HT1080 (cell line): ENCODE results near the gene SFXN5. TPM values are rescaled to one million over a fixed set of nuclear protein-coding genes. Genes with fewer than 3 reads are reported as not detected.
A peak's percentile ranks its signal among the peaks of the same experiment; 100 is the strongest.
"Not testable (repeated sequence)": the region's sequence is repeated elsewhere in the genome, so short reads cannot be mapped to it uniquely, and the experiment has no call there.

Experiments
- DNase-seq: peaks from one replicate; pipeline ENCODE4 v3.0.0-alpha.2; 2015; ENCODE audit warnings: low read depth
- polyA plus RNA-seq, 2 experiments: library from polyadenylated mRNA; depleted of rRNA; stranded (reverse); fragments of >200 nt; gene quantifications; 2 replicates each; pipeline ENCODE4 v1.2.3, GENCODE V29; 2015
- total RNA-seq: library from RNA; depleted of rRNA; stranded (reverse); fragments of >200 nt; shearing (Covaris generic); gene quantifications from 2 replicates; pipeline ENCODE4 v1.2.3, GENCODE V29; 2014; rRNA removed

The SFXN5 gene, protein sequence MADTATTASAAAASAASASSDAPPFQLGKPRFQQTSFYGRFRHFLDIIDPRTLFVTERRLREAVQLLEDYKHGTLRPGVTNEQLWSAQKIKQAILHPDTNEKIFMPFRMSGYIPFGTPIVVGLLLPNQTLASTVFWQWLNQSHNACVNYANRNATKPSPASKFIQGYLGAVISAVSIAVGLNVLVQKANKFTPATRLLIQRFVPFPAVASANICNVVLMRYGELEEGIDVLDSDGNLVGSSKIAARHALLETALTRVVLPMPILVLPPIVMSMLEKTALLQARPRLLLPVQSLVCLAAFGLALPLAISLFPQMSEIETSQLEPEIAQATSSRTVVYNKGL
- total RNA-seq: 10.8 and 13.8 TPM in 2 replicates
- 2.8 and 4.8 TPM in 2 replicates for polyA plus RNA-seq (2015; cell fraction: cytosol; rRNA removed)
- polyA plus RNA-seq (2015; cell fraction: nucleus; rRNA removed): 12.0 and 13.5 TPM in 2 replicates

DNA sequence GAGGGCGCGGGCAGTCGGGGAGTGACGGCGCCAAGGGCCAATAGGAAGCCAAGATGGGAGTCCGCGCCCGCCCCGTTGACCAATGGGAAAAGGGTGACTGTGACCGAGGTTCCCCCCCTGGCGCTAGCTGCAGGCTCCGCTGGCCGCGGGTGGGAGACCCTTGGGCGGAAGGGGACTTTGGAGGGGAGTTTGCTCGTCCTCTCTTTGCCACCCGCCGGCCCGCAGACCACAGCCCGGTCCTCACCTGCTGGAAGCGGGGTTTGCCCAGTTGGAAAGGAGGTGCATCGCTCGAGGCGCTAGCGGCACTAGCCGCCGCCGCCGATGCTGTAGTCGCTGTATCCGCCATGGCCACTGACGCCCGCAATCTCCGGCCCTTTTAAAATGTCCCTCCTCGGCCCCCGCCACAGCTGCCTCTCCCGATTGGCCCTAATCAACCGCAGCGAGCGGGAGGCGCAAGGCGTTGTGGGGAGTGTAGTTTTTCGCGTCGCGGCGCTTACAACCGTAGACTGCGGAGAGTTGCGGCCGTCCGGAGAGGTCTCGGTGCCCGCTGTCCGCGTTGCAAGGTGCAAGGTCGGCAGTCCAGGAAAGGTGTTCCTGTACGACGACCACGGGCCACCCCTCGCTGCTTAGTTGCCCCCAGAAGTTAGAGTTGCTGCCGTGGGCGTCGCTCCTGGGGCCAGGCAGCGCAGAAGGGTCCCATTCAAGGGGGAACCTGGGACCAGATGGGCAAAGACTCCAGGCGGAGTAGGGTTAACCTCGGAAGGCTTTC lies at the start of gene SFXN5:
SFXN5 (minus strand) TSS at position 353 of the 769 bp plus-strand sequence; CDS start at position 346, 7 bp downstream.
- DNase-seq: peak; percentile 97

DNA sequence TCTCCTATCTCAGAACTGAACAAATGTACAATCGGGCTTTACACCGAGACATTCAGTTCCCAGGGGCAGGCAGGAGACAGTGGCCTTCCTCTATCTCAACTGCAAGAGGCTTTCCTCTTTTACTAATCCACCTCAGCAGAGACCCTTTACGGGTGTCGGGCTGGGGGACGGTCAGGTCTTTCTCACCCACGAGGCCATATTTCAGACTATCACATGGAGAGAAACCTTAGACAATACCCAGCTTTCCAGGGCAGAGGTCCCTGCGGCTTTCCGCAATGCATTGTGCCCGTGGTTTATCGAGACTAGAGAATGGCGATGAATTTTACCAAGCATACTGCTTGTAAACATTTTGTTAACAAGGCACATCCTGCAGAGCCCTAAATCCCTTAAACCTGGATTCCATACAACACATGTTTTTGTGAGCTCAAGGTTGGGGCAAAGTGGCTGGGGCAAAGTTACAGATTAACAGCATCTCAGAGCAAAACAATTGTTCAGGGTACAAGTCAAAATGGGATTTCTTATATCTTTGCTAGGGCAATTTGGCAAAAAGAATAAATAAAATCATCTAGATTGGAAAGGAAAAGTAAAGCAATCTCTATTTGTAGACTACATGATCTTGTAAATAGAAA lies 48.2 kb upstream of the SFXN5 start:
- DNase-seq: not testable (repeated sequence)

DNA sequence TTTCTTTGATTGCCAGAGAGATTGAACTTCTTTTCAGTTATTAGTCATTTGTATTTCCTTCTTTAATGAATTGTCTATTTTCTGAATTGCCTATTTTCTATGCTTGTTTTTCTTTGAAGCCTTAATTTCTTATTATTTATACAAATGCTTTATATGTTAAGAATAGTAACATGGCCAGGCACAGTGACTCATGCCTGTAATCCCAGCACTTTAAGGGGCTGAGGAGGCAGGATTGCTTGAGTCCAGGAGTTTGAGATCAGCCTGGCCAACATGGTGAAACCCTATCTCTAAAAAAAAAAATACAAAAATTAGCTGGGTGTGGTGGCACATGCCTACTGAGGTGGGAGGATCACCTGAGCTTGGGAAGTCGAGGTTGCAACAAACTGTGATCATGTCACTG lies 45.9 kb upstream of the SFXN5 start:
- DNase-seq: no peak

DNA sequence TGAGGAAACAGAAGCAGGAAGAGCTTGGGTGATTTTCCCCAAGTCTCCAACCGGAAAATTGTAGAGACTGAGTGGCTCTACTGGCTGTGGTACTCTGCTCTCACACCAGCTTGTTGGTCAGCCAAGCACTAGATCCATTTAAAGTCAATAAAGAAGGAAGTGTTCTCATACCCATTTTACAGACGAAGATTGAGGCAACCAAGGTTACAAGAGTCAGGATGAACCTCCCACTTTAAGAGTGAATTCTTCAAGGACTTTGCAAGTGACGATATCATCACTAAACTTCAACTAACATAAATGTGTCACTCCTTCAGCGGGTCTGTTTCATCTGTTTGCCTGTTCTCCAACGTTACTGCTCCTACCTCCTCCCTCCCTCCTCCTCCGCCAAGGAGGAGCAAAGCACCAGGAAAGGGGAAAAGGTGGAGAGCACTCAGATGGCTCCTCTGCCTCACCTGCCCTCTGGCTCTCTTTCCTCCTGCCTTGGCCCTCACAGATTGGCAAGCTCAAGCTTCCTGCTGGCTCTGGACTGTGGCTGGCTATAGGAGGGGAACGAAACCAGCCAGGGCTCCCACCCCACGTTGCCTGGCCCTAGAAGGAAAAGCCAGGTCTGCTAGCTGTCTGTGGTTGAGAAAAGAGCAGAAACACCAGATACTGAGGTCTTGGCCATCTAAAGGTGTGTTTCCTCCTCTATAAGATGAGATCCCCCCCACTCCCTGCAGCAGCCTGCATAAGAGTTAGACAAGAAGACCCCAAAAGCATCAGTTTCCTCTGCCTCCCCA lies 44.9 kb upstream of the SFXN5 start:
- no peak for DNase-seq

DNA sequence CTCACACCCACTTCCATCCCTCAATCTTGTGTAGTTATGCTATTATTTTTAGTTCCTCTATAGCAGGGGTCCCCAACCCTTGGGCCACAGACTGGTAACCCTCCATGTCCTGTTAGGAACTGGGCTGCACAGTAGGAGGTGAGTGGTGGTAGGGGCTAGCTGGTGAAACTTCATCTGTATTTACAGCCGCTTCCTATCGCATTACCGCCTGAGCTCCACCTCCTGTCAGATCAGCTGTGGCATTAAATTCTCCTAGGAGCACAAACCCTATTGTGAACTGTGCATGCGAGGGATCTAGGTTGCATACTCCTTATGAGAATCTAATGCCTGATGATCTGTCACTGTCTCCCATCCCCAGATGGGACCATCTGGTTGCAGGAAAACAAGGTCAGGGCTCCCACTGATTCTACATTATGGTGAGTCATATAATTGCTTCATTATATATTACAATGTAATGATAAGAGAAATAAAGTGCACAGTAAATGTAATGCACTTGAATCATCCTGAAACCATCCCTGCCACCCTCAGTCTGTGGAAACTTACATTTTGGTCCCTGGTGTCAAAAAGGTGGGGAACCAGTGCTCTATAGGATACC lies 42.9 kb upstream of the SFXN5 start:
- DNase-seq: no peak

DNA sequence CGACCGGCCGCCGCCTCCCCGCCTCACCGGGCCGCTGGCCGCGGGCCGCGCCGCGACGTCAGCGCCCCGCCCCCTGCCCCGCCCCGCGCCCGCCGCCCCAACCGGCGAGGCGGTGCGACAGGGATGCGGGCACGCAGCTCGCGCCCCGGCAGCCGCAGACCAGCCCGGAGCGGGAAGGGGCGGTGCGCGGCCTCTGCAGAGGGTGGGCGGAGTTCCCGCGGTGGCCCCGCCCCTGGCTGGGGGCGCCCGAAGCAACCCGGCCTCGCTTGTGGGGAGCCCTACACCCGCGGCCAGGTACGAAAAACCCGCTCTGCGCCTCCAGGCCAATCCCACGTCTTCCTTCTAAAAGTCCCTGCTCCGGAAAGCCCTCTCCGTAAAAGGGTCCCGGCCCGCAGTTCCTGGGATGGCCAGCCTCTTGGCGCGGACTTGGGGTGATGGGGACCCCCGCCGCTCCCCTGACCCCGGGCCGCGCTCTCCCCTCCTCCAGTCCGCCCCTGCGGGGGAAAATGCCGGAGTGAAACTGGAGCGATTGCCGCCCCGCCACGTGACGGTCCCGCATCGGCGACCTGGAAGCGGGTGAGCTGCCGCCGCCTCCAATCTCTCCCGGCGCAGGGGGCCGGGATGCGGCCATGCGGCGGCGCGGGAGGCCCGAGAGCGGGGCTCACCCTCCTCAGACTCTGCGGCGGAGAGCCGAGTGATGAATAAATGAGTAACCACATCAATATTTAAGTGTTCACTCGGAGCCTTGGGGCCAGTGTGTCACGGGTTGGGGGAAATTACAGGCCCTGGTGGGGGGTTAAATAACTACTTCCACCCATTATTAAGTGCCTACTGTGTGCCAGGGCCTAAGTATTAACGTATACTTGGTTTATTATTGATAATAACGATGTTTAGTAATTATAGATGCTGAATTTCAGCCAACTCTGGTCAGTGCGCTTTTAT lies 41.7 kb upstream of the SFXN5 start, which contains the start of gene RAB11FIP5:
RAB11FIP5 (minus strand) TSS at position 36 of the 942 bp plus-strand sequence. CDS start 171 bp downstream, outside the sequence.
- peak; percentile 79 for DNase-seq

DNA sequence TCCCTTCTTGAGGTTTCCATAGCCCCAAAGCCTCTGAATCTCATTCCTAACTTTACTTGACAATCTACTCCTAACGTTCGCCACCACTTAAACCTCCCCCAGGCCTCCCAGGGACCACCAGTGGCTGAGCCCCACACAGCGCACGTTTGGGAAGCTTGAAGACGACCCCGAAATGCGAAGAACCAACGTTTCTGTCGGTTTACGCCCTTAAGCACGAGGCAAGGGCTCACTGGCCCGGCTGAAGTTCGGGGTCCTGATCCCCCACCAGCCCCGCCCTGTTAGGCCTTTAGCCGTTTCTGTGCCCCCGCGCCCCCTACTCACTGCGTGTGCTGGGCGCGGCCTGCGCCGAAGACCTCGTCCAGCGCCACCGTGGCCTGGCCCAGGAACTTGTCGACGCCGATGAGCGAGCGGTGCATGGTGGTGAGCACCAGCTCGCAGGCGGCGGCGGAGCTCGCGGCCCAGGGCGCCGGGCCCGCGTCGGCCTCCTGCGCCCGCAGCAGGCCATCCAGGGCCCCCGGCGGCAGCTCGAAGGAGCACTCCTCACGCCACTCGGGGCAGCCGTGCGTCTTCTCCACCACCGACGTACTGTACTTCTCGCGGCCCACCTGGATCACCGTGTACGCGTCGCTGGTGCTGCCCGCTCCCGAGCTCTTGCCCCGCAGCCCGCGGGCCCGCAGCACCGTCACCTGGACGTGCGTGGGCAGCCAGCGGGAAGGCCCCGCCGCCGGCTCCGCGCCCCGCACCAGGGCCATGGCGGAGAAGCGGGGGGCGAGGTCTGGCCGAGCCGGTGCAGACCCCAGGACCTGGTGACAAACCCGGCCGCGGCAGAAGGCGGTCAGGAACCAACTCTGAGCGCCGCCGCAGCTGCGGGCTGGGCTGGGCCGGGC lies 40.8 kb upstream of the SFXN5 start:
- DNase-seq: peak; percentile 18

DNA sequence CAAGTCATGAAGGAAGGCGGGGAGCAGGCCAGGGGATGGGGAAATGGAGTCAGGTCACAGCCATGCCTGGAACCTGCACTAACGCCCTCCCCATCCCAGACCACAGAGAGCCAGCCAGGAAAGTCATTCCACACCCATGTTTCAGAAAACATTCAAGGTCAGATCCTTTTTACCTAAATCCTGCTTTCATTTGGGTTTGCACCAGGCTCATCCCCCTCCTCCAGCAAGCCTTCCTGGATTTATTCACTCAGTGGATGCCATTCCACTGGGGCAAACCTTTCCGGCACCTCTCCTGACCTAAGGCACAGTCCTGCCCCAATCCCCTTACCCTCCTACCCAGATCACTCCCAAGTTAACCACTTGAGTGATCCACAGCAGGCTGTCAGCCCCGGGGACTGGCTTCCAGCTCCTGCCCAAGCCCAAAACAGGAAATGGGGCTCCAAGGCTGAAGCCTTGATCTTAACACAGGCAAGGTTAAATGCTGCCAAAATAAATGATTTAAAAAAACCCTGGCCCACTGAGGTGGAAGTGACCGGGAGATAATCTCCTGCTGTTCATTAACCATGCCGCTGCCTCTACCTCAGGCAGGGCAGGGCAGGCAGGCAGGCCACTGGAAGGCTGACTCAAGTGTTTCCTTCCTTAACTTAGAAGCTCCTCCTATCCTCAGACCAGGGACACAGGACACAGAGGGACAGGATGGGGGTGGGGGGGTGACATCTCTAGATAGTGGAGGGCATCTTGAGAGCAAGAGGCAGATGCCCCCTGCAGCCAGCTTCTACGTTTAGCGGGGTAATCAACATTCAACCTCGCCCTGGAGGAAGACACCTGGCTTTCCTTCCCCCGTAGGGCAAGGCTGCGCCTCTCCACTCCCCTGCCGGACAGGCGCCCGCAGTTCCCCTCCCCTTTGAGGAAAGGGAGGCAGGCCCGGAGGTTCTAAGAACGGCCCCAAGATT lies 39.8 kb upstream of the SFXN5 start:
- peak; percentile 74 for DNase-seq

DNA sequence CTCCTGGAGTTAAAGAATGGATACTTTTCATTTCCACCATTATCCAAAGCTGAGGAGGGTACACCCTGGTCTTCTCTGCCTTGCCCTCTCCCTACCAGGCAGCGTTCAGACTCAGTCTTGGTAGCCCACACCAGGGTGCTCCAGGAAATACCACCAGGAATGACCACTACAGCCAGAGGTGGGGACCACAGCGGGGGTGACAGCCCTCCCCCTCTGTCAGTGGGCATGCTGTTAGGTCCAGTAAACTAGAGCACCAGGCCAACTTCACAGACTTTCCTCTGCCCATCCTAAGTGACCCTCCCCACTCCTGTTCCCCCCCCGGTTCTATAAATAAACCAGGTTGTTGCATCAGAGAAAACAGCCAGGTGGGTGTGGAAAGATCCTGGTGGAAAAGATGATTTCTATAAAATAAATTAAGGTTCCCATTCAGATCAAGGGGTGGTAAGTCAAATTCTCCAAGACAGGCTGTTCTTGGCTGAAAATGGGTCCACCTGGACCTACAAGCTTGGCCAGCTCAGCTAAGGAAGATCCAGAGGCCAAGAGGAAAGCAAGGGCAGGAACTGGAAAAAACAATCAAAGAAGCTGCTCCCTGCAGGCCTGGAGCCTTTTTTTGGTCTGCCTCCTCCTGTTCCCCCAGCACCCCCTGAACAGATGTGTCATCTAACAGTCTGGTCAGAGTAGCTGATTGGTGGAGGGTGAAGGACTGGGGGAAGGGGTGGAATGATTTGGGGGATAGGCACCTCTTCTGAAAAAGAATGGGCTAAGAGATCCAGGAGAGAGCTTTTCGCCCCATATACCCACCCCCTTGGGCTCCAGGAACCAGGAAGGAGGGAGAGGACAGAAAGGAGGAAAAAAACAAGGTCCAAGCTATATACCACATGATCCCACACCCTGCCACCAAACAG lies 38.9 kb upstream of the SFXN5 start:
- DNase-seq: peak; percentile 33

DNA sequence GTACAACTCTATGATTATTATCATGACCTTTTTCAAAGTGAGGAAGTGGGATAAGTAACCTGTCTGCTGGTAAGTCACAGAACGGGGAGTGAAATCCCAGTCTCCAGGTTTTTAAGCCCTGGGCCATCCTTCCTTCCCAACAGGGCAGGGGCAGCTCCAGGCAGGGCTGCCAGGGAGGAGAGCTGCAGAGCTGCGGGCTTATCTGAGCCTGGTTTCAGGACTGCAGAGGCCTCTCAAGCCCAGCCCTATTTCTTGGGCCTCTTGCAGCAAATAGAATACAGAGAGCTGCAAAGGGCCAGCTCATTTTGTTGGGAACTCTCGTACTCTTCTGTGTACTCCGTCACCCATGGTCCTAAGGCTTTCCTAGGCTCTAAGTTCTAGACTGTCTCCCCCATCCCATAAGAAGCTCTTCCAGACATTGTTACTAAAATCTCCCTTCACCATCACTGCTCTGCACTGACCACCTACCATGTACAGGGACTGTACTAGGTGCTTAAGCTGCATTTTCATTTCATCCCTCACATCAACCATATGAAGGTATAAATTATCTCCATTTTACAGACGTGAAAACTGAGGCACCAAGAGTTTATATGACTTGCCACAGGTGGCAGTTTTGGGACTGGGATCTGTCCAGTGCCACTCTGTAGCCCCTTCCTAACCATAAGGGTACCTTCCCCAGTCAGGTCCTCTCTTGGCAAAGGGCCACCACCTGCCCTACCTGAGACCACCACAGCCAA lies 38.1 kb upstream of the SFXN5 start:
- no peak for DNase-seq

DNA sequence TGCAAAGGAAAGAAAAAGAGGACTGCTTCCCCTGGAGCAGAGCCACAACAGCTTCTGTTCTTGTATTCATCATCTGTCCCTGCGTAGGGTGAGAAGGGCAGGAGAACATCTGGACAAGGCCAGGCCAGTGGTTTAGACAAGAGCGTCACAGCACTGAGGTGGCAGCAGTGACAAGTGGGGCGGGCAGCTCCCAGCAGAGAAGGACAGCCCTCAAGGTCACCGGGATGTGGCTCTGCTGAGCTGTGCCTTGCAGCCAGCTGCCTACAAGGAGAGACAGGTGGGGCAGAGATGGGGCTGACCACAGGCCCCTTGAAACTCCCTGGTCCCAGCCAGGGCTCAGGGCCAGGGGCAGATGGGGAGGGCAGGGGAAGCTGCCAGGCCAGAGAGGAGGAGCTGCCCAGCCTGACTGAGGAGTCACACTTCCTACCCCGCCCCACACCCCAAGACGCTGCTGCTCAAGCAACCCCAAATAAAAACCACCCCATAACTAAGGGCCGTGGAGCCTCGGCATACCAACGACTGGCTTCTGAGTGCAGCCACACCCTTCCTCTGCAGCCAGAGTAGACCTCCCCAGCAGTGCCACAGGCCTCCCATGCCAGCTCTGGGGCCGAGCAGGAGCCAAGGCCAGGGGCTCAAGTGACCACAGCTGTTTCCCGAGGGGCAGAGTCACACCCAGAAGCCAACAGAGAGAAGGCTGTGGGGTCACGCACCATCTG lies 35.9 kb upstream of the SFXN5 start:
- peak; percentile 41 for DNase-seq

DNA sequence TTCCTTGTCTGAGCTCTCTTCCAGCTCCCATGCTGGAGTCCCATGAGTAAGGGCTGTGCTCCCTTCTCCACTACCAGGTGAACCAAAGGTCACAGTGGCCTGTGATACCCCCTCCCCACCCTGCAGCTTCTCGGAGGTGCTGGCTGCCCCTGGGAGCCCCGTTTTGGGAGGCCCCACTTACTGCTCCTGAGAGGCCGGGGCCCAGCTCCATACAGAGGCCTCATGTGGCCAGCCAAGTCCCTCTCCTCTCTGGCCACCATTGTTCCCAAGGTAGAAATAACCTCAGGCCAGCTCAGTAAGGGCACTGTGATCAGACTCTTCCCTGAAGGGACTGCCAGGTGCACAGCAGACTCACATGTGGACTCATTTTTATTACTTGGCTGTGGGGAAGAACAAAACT lies 35.3 kb upstream of the SFXN5 start:
- no peak for DNase-seq

DNA sequence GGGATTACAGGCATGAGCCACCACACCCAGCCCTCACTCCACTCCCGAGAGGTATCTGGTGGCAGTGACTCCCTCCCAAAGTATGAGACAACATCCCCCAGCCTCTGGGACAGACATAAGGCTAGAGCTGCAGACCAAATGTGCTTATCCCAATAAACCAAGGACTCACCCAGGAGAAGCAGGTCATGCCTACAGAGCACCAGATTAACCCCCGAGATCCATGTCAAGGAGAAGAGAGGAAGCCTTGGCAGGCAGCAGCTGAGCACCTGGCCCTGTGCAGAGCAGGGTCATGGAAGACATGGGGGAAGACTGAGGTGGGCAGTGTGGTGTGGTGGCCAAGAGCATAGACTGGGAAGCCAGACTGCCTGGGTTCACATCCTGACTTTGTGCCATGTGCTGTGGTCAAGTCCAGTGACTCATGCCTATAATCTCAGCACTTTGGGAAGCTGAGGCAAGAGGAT lies 34.0 kb upstream of the SFXN5 start:
- no peak for DNase-seq

DNA sequence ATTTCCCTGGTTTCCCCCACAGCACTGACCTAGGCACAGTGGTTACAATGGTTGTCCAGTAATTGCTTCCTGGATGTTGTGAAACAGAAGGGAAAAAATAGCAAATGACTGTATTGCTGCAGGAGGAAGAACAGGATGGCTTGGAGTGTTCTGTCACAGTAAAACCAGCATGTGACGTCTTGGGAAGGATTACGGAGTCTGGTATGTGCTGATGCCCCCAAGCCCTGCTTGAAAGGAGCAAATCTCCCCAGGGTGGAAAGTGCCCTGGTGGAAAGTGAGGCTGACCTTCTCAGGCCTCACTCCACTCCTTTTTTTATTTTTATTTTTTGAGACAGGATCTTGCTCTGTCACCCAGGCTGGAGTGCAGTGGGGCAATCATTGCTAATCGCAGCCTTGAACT lies 33.4 kb upstream of the SFXN5 start:
- DNase-seq: no peak
